Gastroesophageal sphincter (tissue), 4 donors: ENCODE data around the gene STK33. TPM values are rescaled to one million over a fixed set of nuclear protein-coding genes. Genes with fewer than 3 reads are reported as not detected.
A peak's percentile ranks its signal among the peaks of the same experiment; 100 is the strongest.

ENCODE experiments used
- ATAC-seq: fragments of 150-250 bp; one replicate; pipeline ENCODE4 v1.9.1; 2016; ENCODE audit warnings: mild to moderate bottlenecking, moderate library complexity
- H3K27ac ChIP-seq, 4 donors: fragments of 200-600 bp; sonication (generic) in 3 of 4; 1 replicate in 3 of 4; 2 replicates in 1 of 4; pipeline ENCODE4 v1.5.1; 2016 to 2019
- H3K27me3 ChIP-seq: fragments of 200-600 bp; sonication (generic); one replicate; pipeline ENCODE4 v1.5.1; 2019
- H3K36me3 ChIP-seq, 2 donors: fragments of 200-600 bp; sonication (generic); one replicate each; pipeline ENCODE4 v1.5.1; 2019; ENCODE audit warnings: control low read depth in 1 of 2
- H3K4me1 ChIP-seq, 3 donors: fragments of 200-600 bp; sonication (generic); 1 replicate in 2 of 3; 2 replicates in 1 of 3; pipeline ENCODE4 v1.5.1; 2016 to 2019; ENCODE audit warnings: control low read depth in 2 of 3
- H3K4me3 ChIP-seq, 2 donors: fragments of 200-600 bp; sonication (generic); one replicate each; pipeline ENCODE4 v1.5.1; 2019; ENCODE audit warnings: mild to moderate bottlenecking in 1 of 2, moderate library complexity in 1 of 2
- H3K9me3 ChIP-seq, 3 donors: fragments of 200-600 bp; sonication (generic); one replicate each; pipeline ENCODE4 v1.5.1; 2017 to 2019; ENCODE audit warnings: control low read depth in 2 of 3
- CTCF ChIP-seq, 4 experiments: fragments of 200-600 bp in 2 of 4; fragments of 450-650 bp in 2 of 4; sonication (generic) in 1 of 4; IDR thresholded peaks; one replicate each; pipeline ENCODE4 v1.5.1; 2017 to 2019; ENCODE audit warnings: antibody characterized with exemption in 4 of 4, mild to moderate bottlenecking in 2 of 4, moderate library complexity in 2 of 4
- EP300 ChIP-seq: sonication (generic); formaldehyde crosslinking; IDR thresholded peaks from one replicate; pipeline ENCODE4 v1.6.1; 2017; ENCODE audit warnings: antibody characterized with exemption, mild to moderate bottlenecking
- POLR2A ChIP-seq, 2 donors: fragments of 450-650 bp; IDR thresholded peaks; one replicate each; pipeline ENCODE4 v1.6.1; 2017; ENCODE audit warnings: antibody characterized with exemption in 2 of 2, mild to moderate bottlenecking in 2 of 2, moderate library complexity in 1 of 2
- POLR2AphosphoS5 ChIP-seq: sonication (generic); formaldehyde crosslinking; IDR thresholded peaks from one replicate; pipeline ENCODE4 v1.6.1; 2017; ENCODE audit warnings: antibody characterized with exemption
- WGBS, 2 donors: methylation state at CpG; one replicate each; pipeline ENCODE4 v1.1.5; 2018; ENCODE audit warnings: low coverage in 1 of 2; 5-methylcytosine and 5-hydroxymethylcytosine counted together
- total RNA-seq, 4 donors: library from RNA; depleted of rRNA; stranded (reverse); fragments of >200 nt; gene quantifications; one replicate each; pipeline ENCODE4 v1.1.0, GENCODE V29; 2016

Gene STK33
- total RNA-seq, 4 donors from 2014 or later = 15.7 to 25.6 (median 21.4) TPM

GRCh38 chr11:8573777-8574176 is 20.3 kb downstream of the STK33 start:
- Histone ChIP-seq H3K36me3 (no peaks in the 10 kb centered on the region), H3K9me3 (peaks cover 0 to 6% (median 0%) of the 10 kb centered on the region in 3 donors), H3K4me3 (no peak overlapping the region), H3K27ac (no peak overlapping the region), H3K4me1 (peaks cover 0 to 3% (median 0%) of the 10 kb centered on the region in 3 donors), H3K27me3 (no peaks in the 10 kb centered on the region)
- 92 to 100% methylated on average over 1 of the region's 1 CpG for WGBS, 2 donors
- ATAC-seq = no peak
- no peak for TF ChIP-seq POLR2AphosphoS5
- TF ChIP-seq POLR2A (IDR thresholded peaks at IDR 0.05) = no peak
- no peak for TF ChIP-seq EP300
- no peak for TF ChIP-seq CTCF (IDR thresholded peaks at IDR 0.05)

- Histone ChIP-seq H3K36me3 (no peaks in the 10 kb centered on the region), H3K4me3 (no peak overlapping the region), H3K27me3 (no peaks in the 10 kb centered on the region), H3K9me3 (no peaks in the 10 kb centered on the region), H3K27ac (no peak overlapping the region), H3K4me1 (peaks cover 0 to 24% (median 0%) of the 10 kb centered on the region in 3 donors)
- WGBS, 2 donors = 37% methylated on average over 2 of the region's 2 CpGs
- TF ChIP-seq EP300 (no peak), POLR2A (IDR thresholded peaks at IDR 0.05) (no peak), POLR2AphosphoS5 (no peak), CTCF (IDR thresholded peaks at IDR 0.05) (no peak)
- ATAC-seq = no peak
Measured at GRCh38 chr11:8567602-8568198, 26.3 kb downstream of the STK33 start.

DNA sequence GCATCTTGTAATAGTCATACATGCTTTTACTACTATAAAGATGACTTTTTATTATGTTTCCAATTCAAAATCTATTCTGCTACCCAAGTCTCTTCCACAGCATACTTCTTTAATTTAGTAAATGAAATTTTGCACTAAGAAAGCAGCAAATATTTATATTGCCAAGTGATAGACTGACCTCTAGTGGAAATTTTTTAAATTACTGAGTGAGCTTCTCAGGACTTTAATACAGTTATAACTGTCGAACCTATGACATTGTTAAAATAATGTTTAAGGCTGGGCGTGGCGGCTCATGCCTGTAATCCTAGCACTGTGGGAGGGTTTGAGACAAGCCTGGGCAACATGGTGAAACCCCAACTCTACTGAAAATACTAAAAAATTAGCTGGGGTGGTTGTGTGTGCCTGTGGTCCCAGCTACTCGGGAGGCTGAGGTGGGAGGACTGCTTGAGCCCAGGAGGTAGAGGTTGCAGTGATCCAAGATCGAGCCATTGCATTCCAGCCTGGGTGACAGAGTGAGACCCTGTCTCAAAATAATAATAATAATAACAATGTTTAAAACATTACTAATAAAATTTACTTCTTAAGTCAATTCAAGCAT is 27.3 kb downstream of the STK33 start:
- WGBS, 2 donors = 42 to 49% methylated on average over 5 of the region's 5 CpGs
- ATAC-seq = no peak
- no peaks in the 10 kb centered on the region for H3K9me3 ChIP-seq

DNA sequence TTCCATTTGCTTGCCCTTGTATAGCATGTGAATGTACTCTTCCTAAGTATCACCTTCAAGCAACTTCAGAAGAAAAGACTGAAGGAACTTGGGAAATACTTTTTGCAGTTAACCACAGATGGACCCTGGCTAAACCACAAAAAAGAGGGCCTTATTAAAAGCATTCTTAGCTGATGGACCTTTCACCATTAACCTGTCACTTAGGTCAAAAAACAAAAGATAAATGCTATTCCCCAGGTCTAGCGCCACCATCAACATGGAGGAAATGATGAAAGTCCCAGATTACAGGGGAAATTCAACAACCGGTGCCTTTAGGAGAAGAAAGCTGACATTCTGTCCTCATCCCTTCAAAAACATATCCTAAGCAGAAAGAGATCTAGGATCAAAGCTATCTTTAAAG is 29.5 kb downstream of the STK33 start:
- H3K27me3 ChIP-seq = no peaks in the 10 kb centered on the region
- no peak overlapping the region for H3K4me3 ChIP-seq
- H3K27ac ChIP-seq = no peak overlapping the region
- WGBS, 2 donors = 51 to 90% methylated on average over 2 of the region's 2 CpGs
- no peaks in the 10 kb centered on the region for H3K36me3 ChIP-seq
- peaks cover 0 to 24% (median 0%) of the 10 kb centered on the region in 3 donors for H3K4me1 ChIP-seq
- ATAC-seq = no peak
- H3K9me3 ChIP-seq = no peaks in the 10 kb centered on the region
- TF ChIP-seq CTCF (IDR thresholded peaks at IDR 0.05) (no peak), POLR2A (IDR thresholded peaks at IDR 0.05) (no peak), EP300 (no peak), POLR2AphosphoS5 (no peak)

More for the DNA sequence above, 27.3 kb downstream of the STK33 start:
- Histone ChIP-seq H3K4me3 (no peak overlapping the region), H3K36me3 (no peaks in the 10 kb centered on the region), H3K27me3 (no peaks in the 10 kb centered on the region), H3K4me1 (peaks cover 0 to 24% (median 0%) of the 10 kb centered on the region in 3 donors), H3K27ac (no peak overlapping the region)
- TF ChIP-seq POLR2AphosphoS5 (no peak), POLR2A (IDR thresholded peaks at IDR 0.05) (no peak), CTCF (IDR thresholded peaks at IDR 0.05) (peak; percentile 50 to 73 (median 67)), EP300 (no peak)

GRCh38 chr11:8561461-8561860 is 32.6 kb downstream of the STK33 start:
- WGBS, 2 donors = 90 to 98% methylated on average over 3 of the region's 3 CpGs
- H3K27ac ChIP-seq = no peak overlapping the region
- no peak overlapping the region for H3K4me3 ChIP-seq
- ATAC-seq = no peak
- TF ChIP-seq CTCF (IDR thresholded peaks at IDR 0.05) (no peak), POLR2AphosphoS5 (no peak), POLR2A (IDR thresholded peaks at IDR 0.05) (no peak), EP300 (no peak)
- H3K27me3 ChIP-seq = no peaks in the 10 kb centered on the region
- H3K9me3 ChIP-seq = no peaks in the 10 kb centered on the region
- H3K36me3 ChIP-seq = no peaks in the 10 kb centered on the region
- peaks cover 0 to 4% (median 0%) of the 10 kb centered on the region in 3 donors for H3K4me1 ChIP-seq
